HFF-Myc (cell line): ENCODE data around the gene SLC9A8.

ENCODE experiments used
- DNase-seq: peaks from one replicate; pipeline ENCODE4 v3.0.0-alpha.2; 2011; ENCODE audit warnings: low read depth; ENCODE audit errors: extremely low read depth
- H3K4me3 ChIP-seq: replicated peaks from 2 replicates; pipeline ENCODE4 v1.5.1; 2011; ENCODE audit warnings: low read depth, mild to moderate bottlenecking, control low read depth, low read length
- TF ChIP-seq, protein P1 (sequence below): IDR thresholded peaks from 2 replicates; pipeline ENCODE4 v1.5.1; 2012; ENCODE audit warnings: mild to moderate bottlenecking, low read depth, low read length, control low read depth; ENCODE audit errors: missing control alignments

SLC9A8 gene

DNA sequence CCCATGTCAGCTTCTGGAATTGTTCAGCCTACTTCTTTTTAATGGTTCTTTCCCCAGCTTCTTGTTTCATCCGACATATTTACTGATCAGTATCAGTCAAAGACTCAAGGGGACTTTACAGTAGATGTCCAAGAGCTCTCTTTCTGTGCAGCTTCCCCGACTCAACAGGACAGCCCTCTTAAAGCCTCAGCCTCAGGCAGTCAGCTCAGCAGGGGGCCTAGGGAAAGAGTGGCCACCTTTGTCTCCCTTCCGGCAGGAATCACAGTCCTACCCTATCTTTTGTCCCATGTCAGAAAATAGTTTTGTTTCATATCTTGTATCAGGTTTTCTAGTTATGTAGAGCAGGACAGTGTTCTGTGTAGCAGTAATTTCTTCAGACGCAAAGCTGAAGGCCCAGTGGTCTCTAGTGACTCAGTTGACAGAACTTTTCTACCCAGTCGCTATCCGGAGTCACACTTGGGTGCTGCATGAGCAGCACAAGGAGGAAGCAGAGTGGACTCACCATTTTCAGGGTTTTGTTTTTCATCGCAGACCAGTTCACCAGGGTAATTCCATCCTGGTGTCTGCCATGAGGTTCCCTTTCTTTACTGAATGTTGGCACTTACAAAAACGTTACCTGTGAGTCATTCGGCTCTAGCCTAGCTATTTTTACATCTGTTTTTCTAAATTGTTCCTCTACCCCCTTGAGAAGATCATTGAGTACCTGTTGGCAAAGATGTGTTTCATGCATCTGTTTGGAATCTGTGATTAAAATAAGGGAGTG lies 55.0 kb downstream of the SLC9A8 start:
- no peak overlapping the region for H3K4me3 ChIP-seq
- TF ChIP-seq, protein P1, sequence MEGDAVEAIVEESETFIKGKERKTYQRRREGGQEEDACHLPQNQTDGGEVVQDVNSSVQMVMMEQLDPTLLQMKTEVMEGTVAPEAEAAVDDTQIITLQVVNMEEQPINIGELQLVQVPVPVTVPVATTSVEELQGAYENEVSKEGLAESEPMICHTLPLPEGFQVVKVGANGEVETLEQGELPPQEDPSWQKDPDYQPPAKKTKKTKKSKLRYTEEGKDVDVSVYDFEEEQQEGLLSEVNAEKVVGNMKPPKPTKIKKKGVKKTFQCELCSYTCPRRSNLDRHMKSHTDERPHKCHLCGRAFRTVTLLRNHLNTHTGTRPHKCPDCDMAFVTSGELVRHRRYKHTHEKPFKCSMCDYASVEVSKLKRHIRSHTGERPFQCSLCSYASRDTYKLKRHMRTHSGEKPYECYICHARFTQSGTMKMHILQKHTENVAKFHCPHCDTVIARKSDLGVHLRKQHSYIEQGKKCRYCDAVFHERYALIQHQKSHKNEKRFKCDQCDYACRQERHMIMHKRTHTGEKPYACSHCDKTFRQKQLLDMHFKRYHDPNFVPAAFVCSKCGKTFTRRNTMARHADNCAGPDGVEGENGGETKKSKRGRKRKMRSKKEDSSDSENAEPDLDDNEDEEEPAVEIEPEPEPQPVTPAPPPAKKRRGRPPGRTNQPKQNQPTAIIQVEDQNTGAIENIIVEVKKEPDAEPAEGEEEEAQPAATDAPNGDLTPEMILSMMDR, result no peak
- no peak for DNase-seq

DNA sequence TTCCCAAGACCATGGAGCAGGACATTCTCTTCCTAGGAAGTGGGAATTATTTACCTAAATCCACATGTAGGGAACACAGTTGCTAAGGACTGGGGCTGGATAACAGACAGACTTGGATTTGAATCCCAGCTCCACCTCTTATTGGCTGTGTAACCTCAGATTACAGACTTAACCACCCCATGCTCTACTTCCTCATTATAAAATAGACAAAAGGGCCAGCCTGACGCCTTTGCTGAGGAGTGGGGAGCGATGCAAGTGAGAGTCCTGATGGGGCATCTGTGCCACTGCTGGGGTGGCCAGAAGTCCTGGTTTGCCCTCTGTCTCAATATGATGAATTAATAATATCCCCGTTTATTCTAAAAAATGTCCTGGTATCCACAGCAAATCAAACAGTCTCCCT lies 55.9 kb downstream of the SLC9A8 start:
- H3K4me3 ChIP-seq, result no peak overlapping the region
- no peak for DNase-seq
- TF ChIP-seq, protein P1, result no peak

DNA sequence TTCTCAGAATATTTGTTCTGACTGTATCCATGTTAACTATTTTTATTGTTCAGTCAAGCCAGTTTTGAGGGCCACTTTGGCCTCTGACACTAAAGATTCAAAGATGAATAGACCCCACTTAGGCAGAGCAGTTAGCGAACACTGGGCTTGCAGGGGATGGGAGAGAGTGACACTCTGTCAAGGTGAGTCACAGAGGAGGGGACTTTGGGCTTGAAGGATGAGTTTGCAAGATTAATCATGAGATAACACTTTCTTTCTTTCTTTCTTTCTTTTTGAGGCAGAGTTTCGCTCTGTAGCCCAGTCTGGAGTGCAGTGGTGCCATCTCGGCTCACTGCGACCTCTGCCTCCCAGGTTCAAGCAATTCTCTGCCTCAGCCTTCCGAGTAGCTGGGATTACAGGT lies 56.3 kb downstream of the SLC9A8 start:
- DNase-seq, result no peak
- no peak overlapping the region for H3K4me3 ChIP-seq
- TF ChIP-seq, protein P1, result no peak

DNA sequence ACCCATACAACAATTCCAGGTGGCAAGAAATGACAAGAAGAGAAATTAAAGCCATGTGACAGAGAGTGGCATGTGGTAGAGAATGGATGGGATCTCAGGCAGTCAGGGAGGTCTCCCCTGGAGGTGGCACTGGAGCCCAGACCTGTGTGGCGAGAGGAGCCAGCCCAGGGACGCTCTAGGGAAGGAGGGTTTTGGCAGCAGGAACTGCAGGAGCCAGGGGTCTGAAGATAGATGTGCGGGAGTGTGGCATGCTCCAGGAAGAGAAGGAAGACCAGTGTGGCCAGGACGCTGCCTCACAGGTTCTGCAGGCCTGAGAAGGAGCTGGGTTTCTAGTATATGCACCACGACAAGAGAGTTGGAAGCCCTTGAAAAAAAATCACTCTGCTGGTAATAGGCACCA lies 57.6 kb downstream of the SLC9A8 start:
- no peak overlapping the region for H3K4me3 ChIP-seq
- no peak for DNase-seq

DNA sequence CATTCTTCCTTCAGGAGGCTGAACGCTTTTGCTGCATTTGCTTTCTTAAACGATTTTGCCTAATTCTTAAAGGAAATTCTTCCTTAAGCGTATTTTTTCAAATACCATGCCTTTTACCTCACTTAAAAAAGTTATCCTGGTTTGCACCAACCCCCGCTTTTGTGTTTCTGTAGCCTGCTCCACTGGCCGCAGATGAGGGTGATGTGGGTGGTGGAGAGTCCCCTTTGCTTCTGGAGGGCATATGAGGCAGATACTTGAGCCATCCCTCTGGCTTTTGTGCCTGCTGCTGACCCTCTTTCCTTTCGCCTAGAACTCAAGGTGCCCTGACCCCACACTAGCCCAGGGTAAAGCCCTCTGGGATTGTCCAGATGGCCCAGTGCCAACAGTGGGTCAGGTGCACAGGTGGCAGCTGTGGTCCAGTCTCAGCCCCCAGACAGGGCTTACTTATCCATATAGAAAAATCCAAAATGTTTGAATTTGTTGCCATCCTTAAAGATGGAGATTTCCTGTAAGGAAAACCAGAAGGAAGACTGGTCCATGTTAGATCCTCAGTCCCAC lies 58.8 kb downstream of the SLC9A8 start:
- no peak overlapping the region for H3K4me3 ChIP-seq
- TF ChIP-seq, protein P1, result no peak
- no peak for DNase-seq

More for the DNA sequence above, 57.6 kb downstream of the SLC9A8 start:
- TF ChIP-seq, protein P1, result no peak

DNA sequence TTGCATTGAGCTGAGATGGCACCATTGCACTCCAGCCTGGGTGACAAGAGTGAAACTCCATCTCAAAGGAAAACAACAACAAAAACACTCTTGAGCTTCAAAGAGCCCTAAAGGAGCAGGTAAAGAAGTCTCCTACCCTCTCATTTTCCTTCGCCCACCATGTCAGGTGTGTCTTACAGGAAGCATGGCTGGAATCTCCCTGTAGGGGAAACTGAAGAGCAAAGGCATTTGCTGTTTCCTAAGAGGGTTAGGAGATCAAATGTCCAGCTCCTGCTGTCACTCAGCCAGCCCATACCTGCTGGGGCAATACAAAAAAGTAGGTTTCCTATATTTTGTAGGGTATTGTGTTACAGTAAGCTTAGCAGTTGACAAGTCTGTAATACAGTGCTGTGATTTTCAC lies 59.4 kb downstream of the SLC9A8 start:
- TF ChIP-seq, protein P1, result no peak
- no peak for DNase-seq
- H3K4me3 ChIP-seq, result no peak overlapping the region

DNA sequence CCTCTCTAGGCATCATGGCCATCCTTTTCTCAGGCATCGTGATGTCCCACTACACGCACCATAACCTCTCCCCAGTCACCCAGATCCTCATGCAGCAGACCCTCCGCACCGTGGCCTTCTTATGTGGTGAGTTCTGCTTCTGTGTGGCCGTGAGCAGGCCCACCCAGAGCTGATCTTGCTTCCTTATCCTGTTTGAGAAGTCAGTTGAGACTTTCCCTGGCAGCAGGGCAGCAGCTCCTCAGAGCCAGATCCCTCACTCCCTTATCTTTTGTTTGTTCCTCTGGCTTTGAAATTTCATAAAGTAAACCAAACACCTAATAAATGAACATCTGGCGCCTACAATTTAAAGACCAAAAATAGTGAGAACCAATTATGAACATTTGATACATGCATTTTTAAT lies 62.1 kb downstream of the SLC9A8 start:
- H3K4me3 ChIP-seq, result no peak overlapping the region
- TF ChIP-seq, protein P1, result no peak
- DNase-seq, result no peak
